K562 (cell line): Measurements from ENCODE around the gene TCF21.

Source experiments
- CTCF ChIP-seq, 3 experiments: IDR thresholded peaks in 2 of 3; conservative IDR thresholded peaks in 1 of 3; 2 replicates each; pipeline ENCODE4 v1.5.1; 2011 to 2012; ENCODE audit warnings: low read length in 3 of 3, mild to moderate bottlenecking in 3 of 3, control low read depth in 2 of 3, improper control_type of control experiment in 1 of 3, inconsistent platforms in 1 of 3, low read depth in 1 of 3, mixed read lengths in 1 of 3, moderate library complexity in 1 of 3; ENCODE audit not compliant: insufficient read depth in 2 of 3
- FOXA1 ChIP-seq: fragments of 450-650 bp; IDR thresholded peaks from 2 replicates; pipeline ENCODE4 v1.6.1; 2016; ENCODE audit warnings: mild to moderate bottlenecking, borderline replicate concordance
- FOXP1 ChIP-seq: sonication (generic); formaldehyde crosslinking; IDR thresholded peaks from 2 replicates; pipeline ENCODE4 v1.8.0; 2022; ENCODE audit warnings: mild to moderate bottlenecking, missing genetic modification reagents
- JUN ChIP-seq, 2 experiments: sonication (generic) in 1 of 2; formaldehyde crosslinking in 1 of 2; IDR thresholded peaks; 2 replicates each; pipeline versions ENCODE4 v1.6.1 to v1.8.0; 2012 to 2022; ENCODE audit warnings: borderline replicate concordance in 2 of 2, mild to moderate bottlenecking in 2 of 2, improper control_type of control experiment in 1 of 2, low read depth in 1 of 2, low read length in 1 of 2, missing genetic modification reagents in 1 of 2
- NCOA4 ChIP-seq: fragments of 450-650 bp; IDR thresholded peaks from 2 replicates; pipeline ENCODE4 v1.6.1; 2018; ENCODE audit warnings: mild to moderate bottlenecking; ENCODE audit not compliant: partially characterized antibody
- NR2C2 ChIP-seq, 2 experiments: fragments of 200-800 bp in 1 of 2; sonication (Bioruptor generic) in 1 of 2; sonication (generic) in 1 of 2; formaldehyde crosslinking in 1 of 2; IDR thresholded peaks; 2 replicates each; pipeline versions ENCODE4 v1.6.1 to v1.8.0; 2016 to 2022; ENCODE audit warnings: mild to moderate bottlenecking in 1 of 2, missing compliant biosample characterization in 1 of 2, missing genetic modification characterization in 1 of 2, missing genetic modification reagents in 1 of 2
- SAP30 ChIP-seq: fragments of 200-600 bp; sonication (generic); IDR thresholded peaks from 2 replicates; pipeline ENCODE4 v1.6.1; 2012; ENCODE audit warnings: borderline replicate concordance, low read depth, mild to moderate bottlenecking, moderate library complexity, low read length, control low read depth, inconsistent platforms; ENCODE audit not compliant: insufficient read depth, poor library complexity, severe bottlenecking
- TAF1 ChIP-seq: IDR thresholded peaks from 2 replicates; pipeline ENCODE4 v1.6.1; 2011; ENCODE audit warnings: mild to moderate bottlenecking, low read length, moderate library complexity; ENCODE audit not compliant: insufficient read depth, control insufficient read depth, severe bottlenecking; ENCODE audit errors: extremely low read depth
- ZNF77 ChIP-seq: fragments of 250-450 bp; sonication (Bioruptor Pico); IDR thresholded peaks from 2 replicates; pipeline ENCODE4 v1.5.0; 2020

- TF ChIP-seq JUN (IDR thresholded peaks at IDR 0.05; ENCODE audit: borderline replicate concordance, low read depth, low read length): no peak
- TF ChIP-seq JUN (CRISPR knock-in tag; IDR thresholded peaks at IDR 0.05; ENCODE audit: borderline replicate concordance): no peak
- no peak for TF ChIP-seq CTCF (IDR thresholded peaks at IDR 0.05 in 2 of 3, conservative IDR thresholded peaks at IDR 0.05 in 1 of 3; ENCODE audit: insufficient read depth in 2 of 3, low read depth in 1 of 3, low read length in 3 of 3)
- TF ChIP-seq FOXP1 (CRISPR knock-in tag): no peak
- no peak for TF ChIP-seq SAP30
- no peak for TF ChIP-seq NCOA4
- no peak for TF ChIP-seq TAF1
- no peak for TF ChIP-seq ZNF77 (CRISPR knock-in tag)
- TF ChIP-seq NR2C2 (CRISPR knock-in tag; IDR thresholded peaks at IDR 0.05): no peak
- TF ChIP-seq NR2C2 (tag; IDR thresholded peaks at IDR 0.05): no peak
- no peak for TF ChIP-seq FOXA1
Observed at GRCh38 chr6:133844709-133845108, 44.2 kb upstream of the TCF21 start.
